Esophagus squamous epithelium (tissue), 4 donors: Measurements from ENCODE around the gene LCMT1.

ENCODE experiments used
- POLR2A ChIP-seq, 4 donors: fragments of 450-650 bp; IDR thresholded peaks; one replicate each; pipeline ENCODE4 v1.6.1; 2017; ENCODE audit warnings: antibody characterized with exemption in 4 of 4, mild to moderate bottlenecking in 4 of 4, moderate library complexity in 3 of 4
- TF ChIP-seq, protein P1 (sequence below), 6 experiments: fragments of 450-650 bp in 4 of 6; fragments of 200-600 bp in 2 of 6; sonication (generic) in 2 of 6; IDR thresholded peaks; one replicate each; pipeline ENCODE4 v1.5.1; 2016 to 2019; ENCODE audit warnings: antibody characterized with exemption in 6 of 6, mild to moderate bottlenecking in 4 of 6, moderate library complexity in 4 of 6

DNA sequence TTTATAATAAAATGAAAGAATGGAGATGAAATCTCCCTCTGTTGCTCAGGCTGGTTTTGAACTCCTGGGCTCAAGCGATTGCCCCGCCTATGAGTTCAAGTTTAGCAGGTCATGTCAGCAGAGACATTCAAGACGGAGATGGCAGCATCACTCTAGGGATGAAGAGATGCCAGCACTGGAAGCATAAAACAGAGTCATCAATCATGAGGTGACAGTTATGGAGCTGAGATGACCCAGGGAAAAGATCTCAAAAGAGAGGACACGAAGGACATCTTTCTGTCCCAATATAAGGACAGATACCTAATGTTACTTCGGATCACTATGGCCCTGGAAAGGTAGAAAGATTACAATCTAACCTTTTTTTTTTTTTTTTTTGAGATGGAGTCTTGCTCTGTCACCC is 11.0 kb upstream of the LCMT1 start:
- TF ChIP-seq, protein P1, sequence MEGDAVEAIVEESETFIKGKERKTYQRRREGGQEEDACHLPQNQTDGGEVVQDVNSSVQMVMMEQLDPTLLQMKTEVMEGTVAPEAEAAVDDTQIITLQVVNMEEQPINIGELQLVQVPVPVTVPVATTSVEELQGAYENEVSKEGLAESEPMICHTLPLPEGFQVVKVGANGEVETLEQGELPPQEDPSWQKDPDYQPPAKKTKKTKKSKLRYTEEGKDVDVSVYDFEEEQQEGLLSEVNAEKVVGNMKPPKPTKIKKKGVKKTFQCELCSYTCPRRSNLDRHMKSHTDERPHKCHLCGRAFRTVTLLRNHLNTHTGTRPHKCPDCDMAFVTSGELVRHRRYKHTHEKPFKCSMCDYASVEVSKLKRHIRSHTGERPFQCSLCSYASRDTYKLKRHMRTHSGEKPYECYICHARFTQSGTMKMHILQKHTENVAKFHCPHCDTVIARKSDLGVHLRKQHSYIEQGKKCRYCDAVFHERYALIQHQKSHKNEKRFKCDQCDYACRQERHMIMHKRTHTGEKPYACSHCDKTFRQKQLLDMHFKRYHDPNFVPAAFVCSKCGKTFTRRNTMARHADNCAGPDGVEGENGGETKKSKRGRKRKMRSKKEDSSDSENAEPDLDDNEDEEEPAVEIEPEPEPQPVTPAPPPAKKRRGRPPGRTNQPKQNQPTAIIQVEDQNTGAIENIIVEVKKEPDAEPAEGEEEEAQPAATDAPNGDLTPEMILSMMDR (IDR thresholded peaks at IDR 0.05), result no peak
- no peak for TF ChIP-seq POLR2A (IDR thresholded peaks at IDR 0.05)
